Stimulated activated CD4-positive, alpha-beta T cell treated with anti-CD3 and anti-CD28 coated beads, TNF-alpha, amount 100 ng/mL, for 48 hours (primary cell): ENCODE data around the gene PCDHB10.
"Not testable (repeated sequence)": the region's sequence is repeated elsewhere in the genome, so short reads cannot be mapped to it uniquely, and the experiment has no call there.

Experiments used
- DNase-seq, 3 donors: peaks; one replicate each; pipeline ENCODE4 v3.0.0-alpha.2; 2020; ENCODE audit warnings: low read depth in 3 of 3

PCDHB10 gene

GRCh38 chr5:141186897-141187512, 5.1 kb upstream of the PCDHB10 start, which contains the start of gene PCDHB9:
TSS of gene PCDHB9 (plus strand) at chr5:141187161. CDS start at chr5:141187319, 158 bp downstream.
- no peak for DNase-seq

- DNase-seq: not testable (repeated sequence)
Measured at GRCh38 chr5:141188682-141189081, 3.5 kb upstream of the PCDHB10 start.

GRCh38 chr5:141189131-141189530, 3.0 kb upstream of the PCDHB10 start:
- DNase-seq: not testable (repeated sequence)

- not testable (repeated sequence) for DNase-seq
Measured at GRCh38 chr5:141194332-141194731, 2.2 kb downstream of the PCDHB10 start.

- DNase-seq: no peak
Measured at GRCh38 chr5:141196363-141196762, 4.2 kb downstream of the PCDHB10 start.

- DNase-seq: no peak
Measured at GRCh38 chr5:141199359-141200235, 7.4 kb downstream of the PCDHB10 start, which contains the start of gene PCDHB11. TSS of gene PCDHB11 (plus strand) at chr5:141199627. CDS start at chr5:141199775, 148 bp downstream.

- not testable (repeated sequence) for DNase-seq
Measured at GRCh38 chr5:141201126-141201525, 9.0 kb downstream of the PCDHB10 start.

- DNase-seq: not testable (repeated sequence)
Measured at GRCh38 chr5:141201646-141202045, 9.5 kb downstream of the PCDHB10 start.

GRCh38 chr5:141208478-141208877, 16.3 kb downstream of the PCDHB10 start, which contains the start of gene PCDHB12:
TSS of gene PCDHB12 (plus strand) at chr5:141208719. CDS start at chr5:141208908, 189 bp downstream.
- no peak for DNase-seq

GRCh38 chr5:141210281-141210680, 18.1 kb downstream of the PCDHB10 start:
- not testable (repeated sequence) for DNase-seq

- DNase-seq: not testable (repeated sequence)
Measured at GRCh38 chr5:141210849-141211248, 18.7 kb downstream of the PCDHB10 start.

- DNase-seq: not testable (repeated sequence)
Measured at GRCh38 chr5:141213656-141214339, 21.6 kb downstream of the PCDHB10 start, which contains the start of gene PCDHB13. TSS of gene PCDHB13 (plus strand) at chr5:141213919. CDS start at chr5:141214124, 205 bp downstream.

- DNase-seq: not testable (repeated sequence)
Measured at GRCh38 chr5:141214583-141214982, 22.4 kb downstream of the PCDHB10 start.

GRCh38 chr5:141215504-141215903, 23.4 kb downstream of the PCDHB10 start:
- DNase-seq: not testable (repeated sequence)

- DNase-seq: not testable (repeated sequence)
Measured at GRCh38 chr5:141216035-141216434, 23.9 kb downstream of the PCDHB10 start.

- no peak for DNase-seq
Measured at GRCh38 chr5:141223112-141223783, 31.1 kb downstream of the PCDHB10 start, which contains the start of gene PCDHB14. TSS of gene PCDHB14 (plus strand) at chr5:141223343. CDS start at chr5:141223506, 163 bp downstream.

- DNase-seq: not testable (repeated sequence)
Measured at GRCh38 chr5:141224844-141225243, 32.7 kb downstream of the PCDHB10 start.

GRCh38 chr5:141225421-141225820, 33.3 kb downstream of the PCDHB10 start:
- not testable (repeated sequence) for DNase-seq

- DNase-seq: no peak
Measured at GRCh38 chr5:141234109-141234667, 42.0 kb downstream of the PCDHB10 start.

- DNase-seq: not testable (repeated sequence)
Measured at GRCh38 chr5:141235922-141236321, 43.8 kb downstream of the PCDHB10 start.
